Endothelial cell of umbilical vein (primary cell): Measurements from ENCODE around the gene LRRC47.

Source experiments
- MAX ChIP-seq: IDR thresholded peaks from 2 replicates; pipeline ENCODE4 v1.6.1; 2011; ENCODE audit not compliant: insufficient read depth, insufficient read length
- TF ChIP-seq, protein P1 (sequence below), 2 donors: IDR thresholded peaks; 1 replicate in 1 of 2; 2 replicates in 1 of 2; pipeline ENCODE4 v1.5.1; 2011; ENCODE audit warnings: low read length in 2 of 2, mild to moderate bottlenecking in 2 of 2, moderate library complexity in 2 of 2, control low read depth in 1 of 2, inconsistent platforms in 1 of 2, low read depth in 1 of 2; ENCODE audit not compliant: insufficient read depth in 1 of 2; ENCODE audit errors: extremely low read depth in 1 of 2

GRCh38 chr1:3790952-3791351 is 5.3 kb downstream of the LRRC47 start:
- TF ChIP-seq, protein P1, sequence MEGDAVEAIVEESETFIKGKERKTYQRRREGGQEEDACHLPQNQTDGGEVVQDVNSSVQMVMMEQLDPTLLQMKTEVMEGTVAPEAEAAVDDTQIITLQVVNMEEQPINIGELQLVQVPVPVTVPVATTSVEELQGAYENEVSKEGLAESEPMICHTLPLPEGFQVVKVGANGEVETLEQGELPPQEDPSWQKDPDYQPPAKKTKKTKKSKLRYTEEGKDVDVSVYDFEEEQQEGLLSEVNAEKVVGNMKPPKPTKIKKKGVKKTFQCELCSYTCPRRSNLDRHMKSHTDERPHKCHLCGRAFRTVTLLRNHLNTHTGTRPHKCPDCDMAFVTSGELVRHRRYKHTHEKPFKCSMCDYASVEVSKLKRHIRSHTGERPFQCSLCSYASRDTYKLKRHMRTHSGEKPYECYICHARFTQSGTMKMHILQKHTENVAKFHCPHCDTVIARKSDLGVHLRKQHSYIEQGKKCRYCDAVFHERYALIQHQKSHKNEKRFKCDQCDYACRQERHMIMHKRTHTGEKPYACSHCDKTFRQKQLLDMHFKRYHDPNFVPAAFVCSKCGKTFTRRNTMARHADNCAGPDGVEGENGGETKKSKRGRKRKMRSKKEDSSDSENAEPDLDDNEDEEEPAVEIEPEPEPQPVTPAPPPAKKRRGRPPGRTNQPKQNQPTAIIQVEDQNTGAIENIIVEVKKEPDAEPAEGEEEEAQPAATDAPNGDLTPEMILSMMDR (IDR thresholded peaks at IDR 0.05; ENCODE audit: extremely low read depth in 1 of 2, insufficient read depth in 1 of 2, low read depth in 1 of 2, low read length in 2 of 2), result no peak
- no peak for TF ChIP-seq MAX
